DOHH2 (cell line): Measurements from ENCODE around the gene LHX2.

Experiments
- H3F3A ChIP-seq: fragments of 200-600 bp; sonication (generic), shearing (Covaris generic); 2 replicates; pipeline ENCODE4 v1.6.0; 2016; ENCODE audit warnings: antibody characterized with exemption, mild to moderate bottlenecking; ENCODE audit not compliant: control insufficient read depth, insufficient read depth
- H3K27ac ChIP-seq: fragments of 200-600 bp; sonication (generic); 2 replicates; pipeline ENCODE4 v1.5.1; 2014; ENCODE audit warnings: low read depth, mild to moderate bottlenecking, low read length, moderate library complexity
- H3K27me3 ChIP-seq: fragments of 200-600 bp; sonication (generic); 2 replicates; pipeline ENCODE4 v1.6.1; 2014; ENCODE audit warnings: mild to moderate bottlenecking, low read length, mixed read lengths; ENCODE audit not compliant: control insufficient read depth
- H3K36me3 ChIP-seq: fragments of 200-600 bp; sonication (generic); 2 replicates; pipeline ENCODE4 v1.6.1; 2014; ENCODE audit warnings: mild to moderate bottlenecking, low read length, moderate library complexity, mixed read lengths; ENCODE audit not compliant: control insufficient read depth
- H3K4me1 ChIP-seq: fragments of 200-600 bp; sonication (generic); 2 replicates; pipeline ENCODE4 v1.6.1; 2014; ENCODE audit warnings: mild to moderate bottlenecking, low read length, mixed read lengths; ENCODE audit not compliant: control insufficient read depth
- H3K4me2 ChIP-seq: fragments of 200-600 bp; sonication (generic); 2 replicates; pipeline ENCODE4 v1.6.0; 2014; ENCODE audit warnings: mild to moderate bottlenecking, low read length, moderate library complexity
- H3K4me3 ChIP-seq: fragments of 200-600 bp; sonication (generic); 2 replicates; pipeline ENCODE4 v1.5.1; 2014; ENCODE audit warnings: mild to moderate bottlenecking, low read length, mixed read lengths
- H3K79me2 ChIP-seq: fragments of 200-600 bp; sonication (generic); 2 replicates; pipeline ENCODE4 v1.6.1; 2014; ENCODE audit warnings: mild to moderate bottlenecking, low read length, mixed read lengths; ENCODE audit not compliant: control insufficient read depth
- H3K9me2 ChIP-seq: fragments of 200-600 bp; sonication (generic); replicated peaks from 2 replicates; pipeline ENCODE4 v1.6.1; 2014; ENCODE audit warnings: mild to moderate bottlenecking, low read length, mixed read lengths; ENCODE audit not compliant: control insufficient read depth
- H3K9me3 ChIP-seq: fragments of 200-600 bp; sonication (generic); 2 replicates; pipeline ENCODE4 v1.6.1; 2014; ENCODE audit warnings: antibody characterized with exemption, low read length, mixed read lengths; ENCODE audit not compliant: control insufficient read depth, insufficient read depth
- H4K20me1 ChIP-seq: fragments of 200-600 bp; sonication (generic); 2 replicates; pipeline ENCODE4 v1.6.0; 2014; ENCODE audit warnings: low read depth, mild to moderate bottlenecking, antibody characterized with exemption, low read length, moderate library complexity; ENCODE audit not compliant: control insufficient read depth, insufficient read depth
- EZH2phosphoT487 ChIP-seq: fragments of 200-600 bp; sonication (generic); IDR thresholded peaks from 2 replicates; pipeline ENCODE4 v1.6.1; 2017; ENCODE audit warnings: borderline replicate concordance, mild to moderate bottlenecking, antibody characterized with exemption, low read length, moderate library complexity, mixed read lengths
- TF ChIP-seq, protein P1 (sequence below): fragments of 200-600 bp; sonication (generic); IDR thresholded peaks from one replicate; pipeline ENCODE4 v1.5.1; 2014; ENCODE audit warnings: antibody characterized with exemption, mild to moderate bottlenecking, low read depth, low read length; ENCODE audit not compliant: poor library complexity, severe bottlenecking

Gene LHX2

DNA sequence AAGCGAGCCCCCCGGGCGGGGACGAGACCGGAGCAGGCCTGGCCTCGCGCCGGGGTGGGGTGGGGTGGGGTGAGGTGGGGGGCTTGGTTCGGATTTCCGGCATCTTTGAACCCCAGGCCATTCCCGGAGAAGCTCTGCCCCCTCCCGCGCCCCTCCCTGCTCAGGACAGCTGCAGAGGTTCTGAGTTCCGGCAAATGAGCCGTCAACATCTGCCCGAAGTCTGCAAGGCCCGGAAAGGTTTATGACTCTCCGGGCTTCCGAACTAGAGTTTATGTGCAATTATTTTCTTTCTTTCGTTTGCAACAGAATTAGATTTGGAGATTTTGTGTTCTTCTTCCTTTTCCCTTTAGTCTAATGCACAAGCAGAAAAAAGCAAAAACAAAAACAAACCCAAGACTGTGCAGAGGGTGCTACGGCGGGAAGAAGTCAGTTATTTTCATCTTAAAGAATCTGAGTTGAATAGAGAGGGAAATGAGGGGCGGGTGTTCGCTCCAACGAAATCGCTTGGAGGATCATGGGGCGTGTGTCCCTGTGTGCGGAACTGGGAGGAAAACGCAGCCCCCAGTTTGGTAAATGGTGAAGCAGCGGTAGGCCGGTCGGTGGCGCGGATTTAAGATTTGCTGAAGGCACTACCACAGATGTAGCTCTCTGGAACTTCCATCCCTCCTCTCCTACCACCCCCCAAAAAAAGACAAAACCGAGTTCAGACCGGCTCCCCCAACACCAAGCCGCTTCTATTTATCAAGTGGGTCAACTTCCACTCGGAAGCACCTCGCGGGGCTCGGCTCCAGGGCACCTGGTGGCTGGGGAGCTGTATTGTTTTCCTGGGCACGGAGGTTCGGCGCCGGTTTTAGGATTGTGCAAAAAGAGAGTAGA, 4.8 kb downstream of the LHX2 start:
- Histone ChIP-seq H3K4me3 (no peak overlapping the region), H3F3A (no peaks in the 10 kb centered on the region), H3K27me3 (peaks cover 38% of the 10 kb centered on the region), H4K20me1 (no peaks in the 10 kb centered on the region), H3K9me3 (no peaks in the 10 kb centered on the region), H3K4me2 (no peak overlapping the region), H3K36me3 (no peaks in the 10 kb centered on the region), H3K4me1 (no peaks in the 10 kb centered on the region), H3K79me2 (no peaks in the 10 kb centered on the region), H3K27ac (no peak overlapping the region), H3K9me2 (no peaks in the 10 kb centered on the region)
- no peak for TF ChIP-seq EZH2phosphoT487
- TF ChIP-seq, protein P1, sequence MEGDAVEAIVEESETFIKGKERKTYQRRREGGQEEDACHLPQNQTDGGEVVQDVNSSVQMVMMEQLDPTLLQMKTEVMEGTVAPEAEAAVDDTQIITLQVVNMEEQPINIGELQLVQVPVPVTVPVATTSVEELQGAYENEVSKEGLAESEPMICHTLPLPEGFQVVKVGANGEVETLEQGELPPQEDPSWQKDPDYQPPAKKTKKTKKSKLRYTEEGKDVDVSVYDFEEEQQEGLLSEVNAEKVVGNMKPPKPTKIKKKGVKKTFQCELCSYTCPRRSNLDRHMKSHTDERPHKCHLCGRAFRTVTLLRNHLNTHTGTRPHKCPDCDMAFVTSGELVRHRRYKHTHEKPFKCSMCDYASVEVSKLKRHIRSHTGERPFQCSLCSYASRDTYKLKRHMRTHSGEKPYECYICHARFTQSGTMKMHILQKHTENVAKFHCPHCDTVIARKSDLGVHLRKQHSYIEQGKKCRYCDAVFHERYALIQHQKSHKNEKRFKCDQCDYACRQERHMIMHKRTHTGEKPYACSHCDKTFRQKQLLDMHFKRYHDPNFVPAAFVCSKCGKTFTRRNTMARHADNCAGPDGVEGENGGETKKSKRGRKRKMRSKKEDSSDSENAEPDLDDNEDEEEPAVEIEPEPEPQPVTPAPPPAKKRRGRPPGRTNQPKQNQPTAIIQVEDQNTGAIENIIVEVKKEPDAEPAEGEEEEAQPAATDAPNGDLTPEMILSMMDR, result no peak

DNA sequence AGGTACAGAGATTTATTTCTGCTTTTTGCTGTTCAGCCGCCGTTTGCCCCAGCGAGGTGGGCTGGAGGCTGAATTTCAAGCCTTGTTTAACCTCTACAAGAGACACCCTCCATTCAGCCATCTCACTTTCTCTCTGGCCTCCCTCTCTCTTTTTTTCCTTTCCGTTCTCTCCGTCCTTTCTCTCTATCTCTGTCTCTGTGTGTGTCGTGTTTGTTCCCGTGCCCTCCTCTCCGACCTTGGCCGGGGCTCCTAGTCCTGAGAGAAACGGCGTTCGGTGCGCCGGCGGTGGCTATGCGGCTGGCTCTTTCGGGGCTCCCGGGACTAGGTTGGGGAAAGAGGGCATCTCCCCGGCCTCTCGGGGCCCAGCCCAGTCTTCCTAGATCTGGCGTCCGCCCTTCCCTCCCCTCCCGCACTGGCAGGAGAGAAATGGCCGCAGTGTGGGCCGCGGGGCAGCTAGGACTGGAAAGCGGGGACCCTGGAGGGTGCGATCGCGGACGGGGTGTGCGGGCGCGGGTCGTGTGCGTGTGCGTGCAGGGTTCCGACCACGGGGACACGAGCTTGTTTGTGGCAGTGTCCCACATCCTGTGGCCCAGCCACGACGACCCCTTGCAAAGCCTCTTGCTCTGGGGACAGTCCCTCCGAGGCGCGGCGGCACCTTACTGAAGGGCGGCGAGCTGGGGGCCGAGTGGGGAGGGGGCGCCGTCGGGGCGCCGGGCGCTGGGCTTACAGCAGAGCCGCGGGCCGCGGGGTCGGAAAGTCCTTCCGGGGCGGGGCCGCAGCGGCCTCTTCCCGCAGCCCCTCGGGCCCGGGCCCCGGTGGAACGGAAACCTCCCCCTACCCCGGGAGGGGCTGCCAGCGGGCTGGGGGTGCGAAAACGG, 5.7 kb downstream of the LHX2 start:
- H3K9me2 ChIP-seq, result no peaks in the 10 kb centered on the region
- H3F3A ChIP-seq, result no peaks in the 10 kb centered on the region
- peaks cover 47% of the 10 kb centered on the region for H3K27me3 ChIP-seq
- H3K4me1 ChIP-seq, result no peaks in the 10 kb centered on the region
- H4K20me1 ChIP-seq, result no peaks in the 10 kb centered on the region
- no peaks in the 10 kb centered on the region for H3K36me3 ChIP-seq
- TF ChIP-seq, protein P1, result no peak
- no peak for TF ChIP-seq EZH2phosphoT487
- H3K4me2 ChIP-seq, result no peak overlapping the region
- H3K79me2 ChIP-seq, result no peaks in the 10 kb centered on the region
- no peak overlapping the region for H3K4me3 ChIP-seq
- H3K27ac ChIP-seq, result no peak overlapping the region
- H3K9me3 ChIP-seq, result no peaks in the 10 kb centered on the region

DNA sequence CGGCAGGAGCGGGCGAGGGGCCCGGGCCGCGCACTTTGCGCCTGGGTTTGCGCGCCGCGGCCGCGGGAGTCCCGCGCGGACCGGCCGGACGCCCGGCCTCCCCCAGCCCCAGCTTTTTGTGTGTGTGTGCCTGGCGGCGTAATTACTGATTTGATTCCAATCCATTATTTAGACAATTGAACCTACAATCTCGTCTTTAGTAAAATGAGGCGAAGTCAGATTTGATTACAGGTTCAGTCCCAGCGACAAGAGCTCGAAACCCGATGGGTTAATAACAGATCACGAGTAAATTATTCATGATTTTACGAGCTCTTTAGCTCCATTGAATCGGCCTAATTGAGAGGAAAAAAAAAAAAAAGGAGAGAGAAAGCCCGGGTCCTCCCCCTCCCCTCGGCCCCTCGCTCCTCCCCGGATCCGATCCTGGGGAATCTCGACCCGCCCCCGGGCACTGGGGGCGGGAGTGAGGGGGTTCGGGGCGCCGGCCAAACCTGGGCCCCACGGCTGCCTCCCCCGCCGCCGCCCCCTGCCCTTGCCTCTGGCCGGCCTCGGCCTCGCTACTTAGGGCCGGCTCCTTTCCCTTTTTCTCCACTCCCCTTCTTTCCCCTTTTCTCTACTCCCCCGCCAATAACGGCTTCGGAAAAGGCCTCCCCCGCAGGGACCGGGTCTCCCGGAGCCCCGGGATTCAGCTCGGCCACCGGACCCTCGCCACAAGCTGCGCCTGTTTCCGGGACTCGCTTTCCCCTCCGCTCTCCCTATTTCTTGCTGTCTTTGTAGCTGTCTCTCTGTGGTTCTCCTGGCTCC, 6.6 kb downstream of the LHX2 start:
- H3K79me2 ChIP-seq, result no peaks in the 10 kb centered on the region
- no peaks in the 10 kb centered on the region for H3K9me2 ChIP-seq
- TF ChIP-seq EZH2phosphoT487, result no peak
- TF ChIP-seq, protein P1, result no peak
- no peaks in the 10 kb centered on the region for H3K36me3 ChIP-seq
- H3K4me3 ChIP-seq, result no peak overlapping the region
- H3K27ac ChIP-seq, result no peak overlapping the region
- no peaks in the 10 kb centered on the region for H3K4me1 ChIP-seq
- H3F3A ChIP-seq, result no peaks in the 10 kb centered on the region
- peaks cover 55% of the 10 kb centered on the region for H3K27me3 ChIP-seq
- H3K9me3 ChIP-seq, result no peaks in the 10 kb centered on the region
- H4K20me1 ChIP-seq, result no peaks in the 10 kb centered on the region
- no peak overlapping the region for H3K4me2 ChIP-seq
